IMR-90 (cell line): ENCODE data around the gene RAB9A. TPM values are rescaled to one million over a fixed set of nuclear protein-coding genes. Genes with fewer than 3 reads are reported as not detected.

ENCODE experiments used
- ATAC-seq: fragments of 200-7000 bp; cut with Tn5 transposase; 2 replicates; pipeline ENCODE4 v1.9.1; 2020; ENCODE audit warnings: low read depth, mild to moderate bottlenecking, moderate library complexity
- BruUV-seq: library from RNA; stranded (reverse); fragments of 400-500 nt; replicated peaks from 2 replicates; lab custom pipeline; 2021; lab: Mats Ljungman, UMichigan
- CTCF ChIA-PET: fragments of 300-600 bp; formaldehyde crosslinking; extraction: SDS; loops from one replicate; lab custom pipeline; 2021; ENCODE audit warnings: antibody characterized with exemption; lab: Yijun Ruan, JAX
- POLR2A ChIA-PET: fragments of 300-600 bp; sonication (Branson Sonifier 250); formaldehyde crosslinking; loops from one replicate; lab custom pipeline; 2022; ENCODE audit warnings: antibody characterized with exemption; ENCODE audit not compliant: unreplicated experiment; lab: Charles Lee
- DNase-seq: peaks from one replicate; pipeline ENCODE4 v3.0.0; 2013
- H2AFZ ChIP-seq: replicated peaks from 2 replicates; pipeline ENCODE3; 2013; ENCODE audit warnings: low read length, mild to moderate bottlenecking; ENCODE audit not compliant: poor library complexity
- H2AK5ac ChIP-seq: 2 replicates; pipeline ENCODE4 v1.6.1; 2013; ENCODE audit warnings: low read depth, low read length, inconsistent platforms
- H2AK9ac ChIP-seq: replicated peaks from 2 replicates; pipeline ENCODE3; 2013; ENCODE audit warnings: mild to moderate bottlenecking, low read depth, low read length, moderate library complexity; ENCODE audit not compliant: poor library complexity
- H2BK120ac ChIP-seq: 2 replicates; pipeline ENCODE4 v1.6.1; 2013; ENCODE audit warnings: low read depth, low read length, inconsistent platforms
- H2BK15ac ChIP-seq: 3 replicates; pipeline ENCODE4 v1.6.1; 2013; ENCODE audit warnings: low read depth, low read length, inconsistent platforms
- H2BK20ac ChIP-seq: 2 replicates; pipeline ENCODE4 v1.6.1; 2013; ENCODE audit warnings: low read depth, mild to moderate bottlenecking, inconsistent platforms, low read length, moderate library complexity
- H2BK5ac ChIP-seq: 2 replicates; pipeline ENCODE4 v1.6.1; 2013; ENCODE audit warnings: mild to moderate bottlenecking, low read depth, low read length, inconsistent platforms; ENCODE audit not compliant: poor library complexity, severe bottlenecking
- H3K14ac ChIP-seq: replicated peaks from 2 replicates; pipeline ENCODE4 v1.6.1; 2013; ENCODE audit warnings: low read depth, low read length, inconsistent platforms
- H3K18ac ChIP-seq: 2 replicates; pipeline ENCODE4 v1.6.1; 2013; ENCODE audit warnings: low read depth, low read length, control low read depth
- H3K23ac ChIP-seq: 2 replicates; pipeline ENCODE4 v1.6.1; 2013; ENCODE audit warnings: low read depth, low read length, inconsistent platforms
- H3K27ac ChIP-seq: 2 replicates; pipeline ENCODE4 v1.5.1; 2013; ENCODE audit warnings: mild to moderate bottlenecking, control low read depth, low read length; ENCODE audit not compliant: insufficient read depth
- H3K27me3 ChIP-seq: 2 replicates; pipeline ENCODE4 v1.6.1; 2013; ENCODE audit warnings: low read length; ENCODE audit not compliant: control insufficient read depth, insufficient read depth
- H3K36me3 ChIP-seq: 2 replicates; pipeline ENCODE4 v1.6.1; 2013; ENCODE audit warnings: low read length, mixed read lengths; ENCODE audit not compliant: control insufficient read depth, insufficient read depth
- H3K4ac ChIP-seq: 2 replicates; pipeline ENCODE4 v1.6.1; 2013; ENCODE audit warnings: low read depth, low read length, inconsistent platforms
- H3K4me1 ChIP-seq: 2 replicates; pipeline ENCODE4 v1.6.1; 2013; ENCODE audit warnings: low read length, mixed read lengths; ENCODE audit not compliant: control insufficient read depth, insufficient read depth
- H3K4me2 ChIP-seq: 2 replicates; pipeline ENCODE4 v1.6.1; 2013; ENCODE audit warnings: low read depth, mild to moderate bottlenecking, control low read depth, low read length, moderate library complexity
- H3K4me3 ChIP-seq: 2 replicates; pipeline ENCODE4 v1.5.1; 2013; ENCODE audit warnings: low read depth, mild to moderate bottlenecking, control low read depth, low read length, moderate library complexity; ENCODE audit not compliant: insufficient read depth
- H3K56ac ChIP-seq: 2 replicates; pipeline ENCODE4 v1.6.1; 2013; ENCODE audit warnings: low read length, inconsistent platforms; ENCODE audit not compliant: insufficient read depth; ENCODE audit errors: extremely low read depth
- H3K79me1 ChIP-seq, 2 experiments: 2 replicates each; pipeline ENCODE4 v1.6.1; 2013; ENCODE audit warnings: low read length in 2 of 2, inconsistent platforms in 1 of 2, low read depth in 1 of 2
- H3K9ac ChIP-seq: 2 replicates; pipeline ENCODE4 v1.6.1; 2013; ENCODE audit warnings: low read depth, low read length, control low read depth
- H3K9me1 ChIP-seq: 2 replicates; pipeline ENCODE4 v1.6.1; 2013; ENCODE audit warnings: low read length, inconsistent platforms; ENCODE audit not compliant: insufficient read depth
- H3K9me3 ChIP-seq: 2 replicates; pipeline ENCODE4 v1.6.1; 2013; ENCODE audit warnings: low read length; ENCODE audit not compliant: control insufficient read depth, insufficient read depth
- H4K20me1 ChIP-seq: 2 replicates; pipeline ENCODE4 v1.6.1; 2013; ENCODE audit warnings: low read length, inconsistent platforms; ENCODE audit not compliant: insufficient read depth
- H4K5ac ChIP-seq: 2 replicates; pipeline ENCODE4 v1.6.1; 2013; ENCODE audit warnings: mild to moderate bottlenecking, low read depth, low read length, control low read depth
- H4K8ac ChIP-seq, 2 experiments: 2 replicates each; pipeline ENCODE4 v1.6.1; 2013; ENCODE audit warnings: low read depth in 2 of 2, low read length in 2 of 2, control low read depth in 1 of 2, inconsistent platforms in 1 of 2
- H4K91ac ChIP-seq: 2 replicates; pipeline ENCODE4 v1.6.1; 2013; ENCODE audit warnings: low read depth, low read length, inconsistent platforms; ENCODE audit not compliant: insufficient read depth
- BHLHE40 ChIP-seq: fragments of 150-350 bp; IDR thresholded peaks from 2 replicates; pipeline ENCODE4 v1.6.1; 2016; ENCODE audit warnings: mild to moderate bottlenecking, low read depth, low read length
- CEBPB ChIP-seq: IDR thresholded peaks from 2 replicates; pipeline ENCODE4 v1.6.1; 2012; ENCODE audit warnings: low read depth, low read length, improper control_type of control experiment
- CTCF ChIP-seq: conservative IDR thresholded peaks from 2 replicates; pipeline ENCODE4 v1.5.1; 2012; ENCODE audit warnings: mild to moderate bottlenecking, low read depth, low read length, improper control_type of control experiment
- ELK1 ChIP-seq: fragments of 150-350 bp; IDR thresholded peaks from 2 replicates; pipeline ENCODE4 v1.6.1; 2016; ENCODE audit warnings: low read depth, mild to moderate bottlenecking, low read length, moderate library complexity, borderline replicate concordance
- FOS ChIP-seq: fragments of 150-350 bp; IDR thresholded peaks from 2 replicates; pipeline ENCODE4 v1.6.1; 2016; ENCODE audit warnings: low read depth, low read length
- MAFK ChIP-seq: IDR thresholded peaks from 2 replicates; pipeline ENCODE4 v1.6.1; 2012; ENCODE audit warnings: low read depth, low read length, improper control_type of control experiment
- MAZ ChIP-seq: IDR thresholded peaks from 2 replicates; pipeline ENCODE4 v1.6.1; 2012; ENCODE audit warnings: low read depth, mild to moderate bottlenecking, low read length, improper control_type of control experiment, moderate library complexity, borderline replicate concordance
- MXI1 ChIP-seq: IDR thresholded peaks from 2 replicates; pipeline ENCODE4 v1.6.1; 2012; ENCODE audit warnings: low read depth, mild to moderate bottlenecking, low read length, moderate library complexity, borderline replicate concordance
- POLR2A ChIP-seq: IDR thresholded peaks from 2 replicates; pipeline ENCODE4 v1.6.1; 2012; ENCODE audit warnings: mild to moderate bottlenecking, low read depth, low read length
- RAD21 ChIP-seq: IDR thresholded peaks from 2 replicates; pipeline ENCODE4 v1.6.1; 2012; ENCODE audit warnings: low read length, improper control_type of control experiment
- RCOR1 ChIP-seq: IDR thresholded peaks from 2 replicates; pipeline ENCODE4 v1.6.1; 2012; ENCODE audit warnings: mild to moderate bottlenecking, low read length, improper control_type of control experiment; ENCODE audit not compliant: insufficient replicate concordance
- RFX5 ChIP-seq: IDR thresholded peaks from 2 replicates; pipeline ENCODE4 v1.8.0; 2012; ENCODE audit warnings: low read depth, mild to moderate bottlenecking, low read length, moderate library complexity
- SMC3 ChIP-seq: fragments of 150-350 bp; IDR thresholded peaks from 2 replicates; pipeline ENCODE4 v1.6.1; 2016; ENCODE audit warnings: low read depth, mild to moderate bottlenecking, antibody characterized with exemption, low read length, moderate library complexity
- USF2 ChIP-seq: fragments of 150-350 bp; IDR thresholded peaks from 2 replicates; pipeline ENCODE4 v1.6.1; 2017; ENCODE audit warnings: mild to moderate bottlenecking, antibody characterized with exemption, low read length, low read depth
- WGBS, 2 experiments: methylation state at CpG; one replicate each; pipeline versions ENCODE4 v1.1.5 to v1.1.7; 2013; ENCODE audit warnings: missing lambda C conversion rate in 2 of 2; ENCODE audit not compliant: insufficient read length in 1 of 2; ENCODE audit errors: extremely low coverage in 2 of 2; 5-methylcytosine and 5-hydroxymethylcytosine counted together
- dilution Hi-C: fragments of 300-500 bp; cut with HindIII; formaldehyde crosslinking; loops from one replicate; pipeline ENCODE4 v1.14.3; 2018; ENCODE audit warnings: low sequenced_read_pairs; ENCODE audit not compliant: unreplicated experiment
- in situ Hi-C: fragments of 300-500 bp; cut with MboI; formaldehyde crosslinking; loops from 3 replicates; pipeline ENCODE4 v1.14.3; 2019; ENCODE audit warnings: low sequenced_read_pairs, inconsistent platforms, mixed read lengths
- intact Hi-C: fragments of 100-400 bp; cut with micrococcal nuclease; formaldehyde crosslinking; loops from 2 replicates; pipeline ENCODE4 v1.10.0; 2022
- polyA plus RNA-seq, 3 experiments: library from polyadenylated mRNA; depleted of rRNA; stranded (reverse); fragments of >200 nt; gene quantifications; 2 replicates each; pipeline ENCODE4 v1.2.3, GENCODE V29; 2012; ENCODE audit warnings: low replicate concordance in 1 of 3
- total RNA-seq: library from RNA; depleted of rRNA; stranded (reverse); fragments of >200 nt; gene quantifications from 2 replicates; pipeline ENCODE4 v1.2.3, GENCODE V29; 2012

The RAB9A gene
- total and polyA plus RNA-seq, 2 of the 4 experiments (the other 2 are of a cell fraction) = 15.8 to 22.3 TPM

DNA sequence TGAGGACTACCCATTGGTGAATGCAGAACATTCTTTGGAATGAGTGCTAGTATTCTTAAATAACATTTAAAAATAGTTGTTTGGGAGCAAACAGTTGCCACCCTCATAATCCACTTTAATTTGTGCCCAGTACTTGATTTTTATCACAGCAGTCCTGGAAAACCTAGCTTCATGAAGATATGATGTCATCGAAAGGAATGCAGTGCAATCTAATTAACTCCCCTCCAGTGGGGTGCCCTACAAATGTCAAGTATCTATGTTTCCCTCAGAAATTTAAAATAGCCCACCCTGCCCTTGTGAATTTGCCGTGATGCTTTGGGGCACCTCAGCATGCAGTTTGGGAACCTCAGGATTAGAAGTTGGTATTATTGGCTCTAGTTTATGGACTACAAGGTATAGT lies 5.4 kb downstream of the RAB9A start:
- Histone ChIP-seq H2AK5ac (no peak overlapping the region), H2BK15ac (no peak overlapping the region), H2AK9ac (no peak overlapping the region), H3K9me1 (peaks cover 3% of the 10 kb centered on the region; the same call in 1 of the 2 replicates), H2BK120ac (no peak overlapping the region), H3K9ac (no peak overlapping the region), H3K9me3 (no peaks in the 10 kb centered on the region), H2BK5ac (no peak overlapping the region), H4K91ac (no peak overlapping the region), H3K4me1 (peaks cover 9% of the 10 kb centered on the region), H3K27me3 (no peaks in the 10 kb centered on the region; the same call in 1 of the 2 replicates), H3K4ac (no peak overlapping the region), H4K5ac (no peak overlapping the region), H3K79me1 (peaks cover 23 to 56% of the 10 kb centered on the region in 2 experiments), H3K27ac (no peak overlapping the region), H3K23ac (no peak overlapping the region), H3K56ac (no peak overlapping the region), H4K20me1 (peaks cover 57% of the 10 kb centered on the region), H3K14ac (no peak overlapping the region), H4K8ac (no peak overlapping the region), H3K4me3 (no peak overlapping the region), H2BK20ac (no peak overlapping the region), H3K4me2 (no peak overlapping the region), H3K36me3 (peaks cover 2% of the 10 kb centered on the region), H3K18ac (no peak overlapping the region), H2AFZ (no peak overlapping the region)
- WGBS, 2 experiments = no CpG with 5 or more reads among the region's 2 CpGs
- BruUV-seq = no TSS peak
- in situ Hi-C loops = no loop called here
- dilution Hi-C loops = no loop called here
- CTCF ChIA-PET = interaction anchor here (1.2 kb wide), 1 partner anchor 10 kb away, joined by 5 read pairs; no protein-coding TSS in a partner anchor
- TF ChIP-seq BHLHE40 = no peak
- no peak for TF ChIP-seq CTCF
- TF ChIP-seq CEBPB = no peak
- no peak for TF ChIP-seq MAFK
- TF ChIP-seq RFX5 = no peak
- no peak for TF ChIP-seq MAZ
- TF ChIP-seq USF2 = no peak
- TF ChIP-seq RCOR1 = no peak
- TF ChIP-seq ELK1 = no peak
- no peak for TF ChIP-seq POLR2A
- no peak for TF ChIP-seq SMC3
- no peak for TF ChIP-seq MXI1
- no peak for TF ChIP-seq FOS
- TF ChIP-seq RAD21 = no peak
- ATAC-seq (0 out of 2 replicates have a peak, but pooled peaks have one; percentile 27), DNase-seq (no peak)
- POLR2A ChIA-PET = no interaction called here
- intact Hi-C loops = loop anchor here (5.0 kb wide), 1 partner anchor 38 kb away; the partner anchor contains the start of genes OFD1 and TRAPPC2
